Epithelial cell of esophagus (primary cell): ENCODE data around the gene GABRG3.

ENCODE experiments used
- DNase-seq: peaks from one replicate; pipeline ENCODE4 v3.0.0; 2010; ENCODE audit warnings: low read depth
- H3K4me3 ChIP-seq: 2 replicates; pipeline ENCODE4 v1.5.1; 2011; ENCODE audit warnings: mild to moderate bottlenecking, low read length, control low read depth
- CTCF ChIP-seq: IDR thresholded peaks from 2 replicates; pipeline ENCODE4 v1.5.1; 2011; ENCODE audit warnings: low read depth, mild to moderate bottlenecking, low read length, control low read depth, inconsistent platforms; ENCODE audit not compliant: insufficient read depth; ENCODE audit errors: missing control alignments

GABRG3 gene

GRCh38 chr15:27238707-27239423 lies 267.9 kb downstream of the GABRG3 start:
- no peak for DNase-seq
- TF ChIP-seq CTCF: no peak
- no peak overlapping the region for H3K4me3 ChIP-seq

GRCh38 chr15:27241943-27242342 lies 271.0 kb downstream of the GABRG3 start:
- TF ChIP-seq CTCF: no peak
- no peak overlapping the region for H3K4me3 ChIP-seq
- DNase-seq: peak; percentile 41

- no peak overlapping the region for H3K4me3 ChIP-seq
- TF ChIP-seq CTCF: no peak
- DNase-seq: no peak
Observed at GRCh38 chr15:27244047-27244446, 273.1 kb downstream of the GABRG3 start.

GRCh38 chr15:27248251-27248650 lies 277.3 kb downstream of the GABRG3 start:
- TF ChIP-seq CTCF: no peak
- DNase-seq: no peak
- H3K4me3 ChIP-seq: no peak overlapping the region

GRCh38 chr15:27249046-27249759 lies 278.2 kb downstream of the GABRG3 start:
- no peak overlapping the region for H3K4me3 ChIP-seq
- TF ChIP-seq CTCF: no peak
- DNase-seq: no peak

- no peak for TF ChIP-seq CTCF
- no peak overlapping the region for H3K4me3 ChIP-seq
- no peak for DNase-seq
Observed at GRCh38 chr15:27249760-27250109, 278.8 kb downstream of the GABRG3 start.

- no peak for TF ChIP-seq CTCF
- no peak for DNase-seq
- no peak overlapping the region for H3K4me3 ChIP-seq
Observed at GRCh38 chr15:27250223-27250622, 279.2 kb downstream of the GABRG3 start.
